A549 (cell line): ENCODE measurements around the gene NDUFAF4.

Source experiments
- CBX8 ChIP-seq: fragments of 200-600 bp; sonication (generic); IDR thresholded peaks from 2 replicates; pipeline ENCODE4 v1.6.1; 2016
- CTCF ChIP-seq: fragments of >200 bp; sonication (Bioruptor Twin); formaldehyde crosslinking; IDR thresholded peaks from 3 replicates; pipeline ENCODE4 v1.5.1; 2016
- EP300 ChIP-seq, 2 experiments: fragments of >200 bp; sonication (Bioruptor Twin); formaldehyde crosslinking; IDR thresholded peaks; 2 replicates in 1 of 2; 3 replicates in 1 of 2; pipeline ENCODE4 v1.6.1; 2016 to 2017
- HDAC2 ChIP-seq: fragments of 200-600 bp; sonication (generic); IDR thresholded peaks from 2 replicates; pipeline ENCODE4 v1.6.1; 2016
- MYC ChIP-seq: IDR thresholded peaks from 2 replicates; pipeline ENCODE4 v1.6.1; 2012; ENCODE audit warnings: mild to moderate bottlenecking, inconsistent platforms, low read length, improper control_type of control experiment, borderline replicate concordance
- PBX3 ChIP-seq: IDR thresholded peaks from 2 replicates; pipeline ENCODE4 v1.6.1; 2012
- POLR2A ChIP-seq: IDR thresholded peaks from 2 replicates; pipeline ENCODE4 v1.6.1; 2012; ENCODE audit warnings: mild to moderate bottlenecking, low read length
- RAD21 ChIP-seq, 2 experiments: fragments of >200 bp in 1 of 2; sonication (Bioruptor Twin) in 1 of 2; formaldehyde crosslinking in 1 of 2; IDR thresholded peaks in 1 of 2; conservative IDR thresholded peaks in 1 of 2; 2 replicates in 1 of 2; 3 replicates in 1 of 2; pipeline ENCODE4 v1.6.1; 2012 to 2018; ENCODE audit warnings: inconsistent platforms in 1 of 2
- REST ChIP-seq: fragments of 200-600 bp; sonication (generic); IDR thresholded peaks from 2 replicates; pipeline ENCODE4 v1.6.1; 2016; ENCODE audit warnings: antibody characterized with exemption, mild to moderate bottlenecking, moderate library complexity
- TF ChIP-seq, protein P1 (sequence below): fragments of 450-650 bp; IDR thresholded peaks from 2 replicates; pipeline ENCODE4 v1.6.1; 2014; ENCODE audit warnings: antibody characterized with exemption

DNA sequence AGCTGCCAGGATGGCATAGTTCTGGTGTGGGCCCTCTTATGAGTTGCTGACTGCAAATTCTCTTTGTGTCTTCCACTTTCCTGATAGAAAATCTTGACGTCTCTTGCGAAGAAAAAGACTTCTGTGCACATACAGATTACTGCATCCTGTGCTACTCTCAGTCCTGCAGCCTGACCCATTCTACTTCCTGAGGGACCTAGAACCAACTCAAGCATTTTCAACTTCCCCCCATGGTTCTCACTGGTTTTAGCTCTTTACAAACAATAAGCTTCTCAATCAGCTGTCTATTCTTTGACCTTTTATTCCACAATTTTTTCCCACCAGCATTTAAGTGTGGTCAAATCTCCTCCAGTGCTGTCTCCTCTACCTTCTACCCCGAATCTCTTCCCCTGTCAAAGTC lies 13.5 kb upstream of the NDUFAF4 start:
- TF ChIP-seq CTCF (no peak), EP300 (IDR thresholded peaks at IDR 0.05) (no peak), HDAC2 (no peak), CBX8 (no peak), RAD21 (conservative IDR thresholded peaks at IDR 0.05 in 1 of 2, IDR thresholded peaks at IDR 0.05 in 1 of 2) (no peak), POLR2A (no peak), MYC (no peak), PBX3 (no peak), REST (no peak)
- TF ChIP-seq, protein P1, sequence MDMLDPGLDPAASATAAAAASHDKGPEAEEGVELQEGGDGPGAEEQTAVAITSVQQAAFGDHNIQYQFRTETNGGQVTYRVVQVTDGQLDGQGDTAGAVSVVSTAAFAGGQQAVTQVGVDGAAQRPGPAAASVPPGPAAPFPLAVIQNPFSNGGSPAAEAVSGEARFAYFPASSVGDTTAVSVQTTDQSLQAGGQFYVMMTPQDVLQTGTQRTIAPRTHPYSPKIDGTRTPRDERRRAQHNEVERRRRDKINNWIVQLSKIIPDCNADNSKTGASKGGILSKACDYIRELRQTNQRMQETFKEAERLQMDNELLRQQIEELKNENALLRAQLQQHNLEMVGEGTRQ: no peak
